ENCODE data around the gene RAB27B.
"Not testable (repeated sequence)": the region's sequence is repeated elsewhere in the genome, so short reads cannot be mapped to it uniquely, and the experiment has no call there.

RAB27B gene

GRCh38 chr18:54828281-54828881 is at the start of gene RAB27B:
Gene RAB27B, plus strand, starts transcription at chr18:54828477. Its CDS starts 49,109 bp downstream, at chr18:54877586.
- DNase-seq (ENCODE audit: low read depth in 3 of 3, low spot score in 1 of 3) = peak; percentile 22 to 51 (median 41)

- DNase-seq (ENCODE audit: low read depth in 3 of 3, low spot score in 1 of 3) = no peak
Measured at GRCh38 chr18:54780285-54780861, 47.9 kb upstream of the RAB27B start.

- no peak for DNase-seq (ENCODE audit: low read depth in 3 of 3, low spot score in 1 of 3)
Measured at GRCh38 chr18:54780970-54781369, 47.3 kb upstream of the RAB27B start.

- no peak for DNase-seq (ENCODE audit: low read depth in 3 of 3, low spot score in 1 of 3)
Measured at GRCh38 chr18:54783139-54783538, 45.1 kb upstream of the RAB27B start.

- DNase-seq (ENCODE audit: low read depth in 3 of 3, low spot score in 1 of 3) = no peak
Measured at GRCh38 chr18:54786206-54786605, 42.1 kb upstream of the RAB27B start.

GRCh38 chr18:54787121-54787520 is 41.2 kb upstream of the RAB27B start:
- no peak for DNase-seq (ENCODE audit: low read depth in 3 of 3, low spot score in 1 of 3)

- no peak for DNase-seq (ENCODE audit: low read depth in 3 of 3, low spot score in 1 of 3)
Measured at GRCh38 chr18:54787616-54788015, 40.7 kb upstream of the RAB27B start.

GRCh38 chr18:54790109-54790508 is 38.2 kb upstream of the RAB27B start:
- DNase-seq (ENCODE audit: low read depth in 3 of 3, low spot score in 1 of 3) = no peak

GRCh38 chr18:54791657-54792056 is 36.6 kb upstream of the RAB27B start:
- DNase-seq (ENCODE audit: low read depth in 3 of 3, low spot score in 1 of 3) = no peak

- DNase-seq (ENCODE audit: low read depth in 3 of 3, low spot score in 1 of 3) = no peak
Measured at GRCh38 chr18:54792079-54792478, 36.2 kb upstream of the RAB27B start.

- DNase-seq (ENCODE audit: low read depth in 3 of 3, low spot score in 1 of 3) = no peak
Measured at GRCh38 chr18:54794823-54795222, 33.5 kb upstream of the RAB27B start.

- DNase-seq (ENCODE audit: low read depth in 3 of 3, low spot score in 1 of 3) = no peak
Measured at GRCh38 chr18:54798186-54798585, 30.1 kb upstream of the RAB27B start.

GRCh38 chr18:54801374-54801773 is 26.9 kb upstream of the RAB27B start:
- no peak for DNase-seq (ENCODE audit: low read depth in 3 of 3, low spot score in 1 of 3)

GRCh38 chr18:54802178-54802577 is 26.1 kb upstream of the RAB27B start:
- DNase-seq (ENCODE audit: low read depth in 3 of 3, low spot score in 1 of 3) = no peak

- DNase-seq (ENCODE audit: low read depth in 3 of 3, low spot score in 1 of 3) = no peak
Measured at GRCh38 chr18:54802686-54803395, 25.4 kb upstream of the RAB27B start.

GRCh38 chr18:54805571-54806334 is 22.5 kb upstream of the RAB27B start:
- no peak for DNase-seq (ENCODE audit: low read depth in 3 of 3, low spot score in 1 of 3)

GRCh38 chr18:54806526-54806925 is 21.8 kb upstream of the RAB27B start:
- no peak for DNase-seq (ENCODE audit: low read depth in 3 of 3, low spot score in 1 of 3)

GRCh38 chr18:54807303-54807702 is 21.0 kb upstream of the RAB27B start:
- no peak for DNase-seq (ENCODE audit: low read depth in 3 of 3, low spot score in 1 of 3)

GRCh38 chr18:54810662-54811061 is 17.6 kb upstream of the RAB27B start:
- DNase-seq (ENCODE audit: low read depth in 3 of 3, low spot score in 1 of 3) = not testable (repeated sequence)

GRCh38 chr18:54812885-54813284 is 15.4 kb upstream of the RAB27B start:
- DNase-seq (ENCODE audit: low read depth in 3 of 3, low spot score in 1 of 3) = no peak

GRCh38 chr18:54813305-54813704 is 15.0 kb upstream of the RAB27B start:
- no peak for DNase-seq (ENCODE audit: low read depth in 3 of 3, low spot score in 1 of 3)

All from stimulated activated CD4-positive, alpha-beta T cell treated with anti-CD3 and anti-CD28 coated beads, TNF-alpha, amount 100 ng/mL, for 1 hour (primary cell).